HUES64 (cell line): ENCODE data around the gene SHC1.

Source experiments
- H3K27ac ChIP-seq: 2 replicates; pipeline ENCODE4 v1.7.0; 2013; ENCODE audit warnings: low read depth, low read length, inconsistent platforms
- H3K27me3 ChIP-seq: 2 replicates; pipeline ENCODE4 v1.6.1; 2013; ENCODE audit warnings: mild to moderate bottlenecking, low read length; ENCODE audit not compliant: insufficient read depth
- H3K36me3 ChIP-seq: 2 replicates; pipeline ENCODE4 v1.6.1; 2013; ENCODE audit warnings: mild to moderate bottlenecking, low read length; ENCODE audit not compliant: insufficient read depth
- H3K4me1 ChIP-seq: 2 replicates; pipeline ENCODE4 v1.6.1; 2013; ENCODE audit warnings: mild to moderate bottlenecking, low read length, moderate library complexity; ENCODE audit not compliant: insufficient read depth
- H3K4me3 ChIP-seq: 2 replicates; pipeline ENCODE4 v1.5.1; 2013; ENCODE audit warnings: mild to moderate bottlenecking, low read length, moderate library complexity
- H3K9ac ChIP-seq: 2 replicates; pipeline ENCODE4 v1.6.1; 2013; ENCODE audit warnings: mild to moderate bottlenecking, low read depth, low read length
- H3K9me3 ChIP-seq: 2 replicates; pipeline ENCODE4 v1.6.1; 2013; ENCODE audit warnings: low read depth, low read length; ENCODE audit not compliant: insufficient read depth
- whole genome bisulfite sequencing: fragments of 150-250, 120-280 bp; methylation state at CpG from one replicate; pipeline ENCODE4 v1.1.7; 2013; ENCODE audit warnings: missing lambda C conversion rate; 5-methylcytosine and 5-hydroxymethylcytosine counted together

Gene SHC1

GRCh38 chr1:154958036-154958435 is 12.5 kb downstream of the SHC1 start:
- Histone ChIP-seq H3K4me3 (no peak overlapping the region), H3K4me1 (peaks cover 32% of the 10 kb centered on the region), H3K9me3 (no peaks in the 10 kb centered on the region), H3K27me3 (no peaks in the 10 kb centered on the region), H3K36me3 (peaks cover 24% of the 10 kb centered on the region), H3K9ac (no peak overlapping the region), H3K27ac (no peak overlapping the region)
- WGBS = 94% methylated on average over 2 of the region's 2 CpGs

DNA sequence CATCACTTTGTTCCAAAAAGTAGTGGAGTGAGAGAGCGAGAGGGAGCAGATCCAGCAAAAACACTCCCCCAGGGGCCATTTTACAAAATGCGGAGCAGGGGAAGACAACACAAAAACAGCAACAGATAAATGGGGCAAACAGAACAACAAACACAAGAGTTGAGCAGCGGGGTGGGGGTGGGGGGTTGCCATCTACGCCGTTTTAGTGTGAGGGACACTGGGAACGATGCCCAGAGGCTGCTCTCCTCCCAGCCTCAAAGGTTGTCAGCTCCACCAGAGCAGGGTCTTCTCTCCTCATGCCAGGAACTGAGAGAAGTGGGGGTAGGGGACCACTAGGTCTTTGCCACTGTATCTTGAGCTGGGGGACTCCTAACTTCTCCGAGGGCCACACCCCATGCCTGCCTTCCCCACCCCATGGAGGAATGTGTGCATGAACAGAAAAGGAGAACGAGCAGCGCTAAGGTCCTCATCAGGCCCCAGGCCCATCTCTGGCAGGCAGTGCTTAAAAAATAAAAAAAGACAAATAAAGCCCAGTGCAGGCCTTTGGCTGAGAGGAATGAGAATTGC is 13.4 kb downstream of the SHC1 start:
- Histone ChIP-seq H3K36me3 (peaks cover 18% of the 10 kb centered on the region), H3K4me1 (peaks cover 32% of the 10 kb centered on the region), H3K27ac (peak overlapping the region; percentile 53; the same call in 1 of the 2 replicates), H3K9ac (no peak overlapping the region), H3K4me3 (peak overlapping the region; percentile 54), H3K9me3 (no peaks in the 10 kb centered on the region), H3K27me3 (no peaks in the 10 kb centered on the region)
- WGBS = 53% methylated on average over 7 of the region's 9 CpGs

GRCh38 chr1:154956544-154956941 is 14.0 kb downstream of the SHC1 start:
- Histone ChIP-seq H3K9ac (peak overlapping the region; percentile 51), H3K36me3 (peaks cover 18% of the 10 kb centered on the region), H3K9me3 (no peaks in the 10 kb centered on the region), H3K4me3 (peak overlapping the region; percentile 54), H3K27ac (peak overlapping the region; percentile 53; the same call in 1 of the 2 replicates), H3K4me1 (peaks cover 32% of the 10 kb centered on the region), H3K27me3 (no peaks in the 10 kb centered on the region)
- WGBS = 5% methylated on average over 6 of the region's 6 CpGs

GRCh38 chr1:154955718-154956543 is 14.6 kb downstream of the SHC1 start, which contains the start of gene PBXIP1:
TSS of gene PBXIP1 (minus strand) at chr1:154956099. CDS start at chr1:154953721, 2,378 bp downstream.
- H3K36me3 ChIP-seq = peaks cover 21% of the 10 kb centered on the region
- 0% methylated on average over 18 of the region's 18 CpGs for WGBS
- no peaks in the 10 kb centered on the region for H3K9me3 ChIP-seq
- no peaks in the 10 kb centered on the region for H3K27me3 ChIP-seq
- peak within 1 kb of the TSS; percentile 92 for H3K27ac ChIP-seq
- H3K4me3 ChIP-seq = peak within 1 kb of the TSS; percentile 54
- H3K4me1 ChIP-seq = peaks cover 32% of the 10 kb centered on the region
- H3K9ac ChIP-seq = peak within 1 kb of the TSS; percentile 79

- peak overlapping the region; percentile 79 for H3K9ac ChIP-seq
- H3K4me3 ChIP-seq = peak overlapping the region; percentile 54
- H3K27ac ChIP-seq = peak overlapping the region; percentile 92
- 39% methylated on average over 4 of the region's 4 CpGs for WGBS
- H3K9me3 ChIP-seq = no peaks in the 10 kb centered on the region
- H3K4me1 ChIP-seq = peaks cover 25% of the 10 kb centered on the region
- H3K27me3 ChIP-seq = no peaks in the 10 kb centered on the region
- H3K36me3 ChIP-seq = peaks cover 24% of the 10 kb centered on the region
Observed at GRCh38 chr1:154955039-154955717, 15.4 kb downstream of the SHC1 start.

DNA sequence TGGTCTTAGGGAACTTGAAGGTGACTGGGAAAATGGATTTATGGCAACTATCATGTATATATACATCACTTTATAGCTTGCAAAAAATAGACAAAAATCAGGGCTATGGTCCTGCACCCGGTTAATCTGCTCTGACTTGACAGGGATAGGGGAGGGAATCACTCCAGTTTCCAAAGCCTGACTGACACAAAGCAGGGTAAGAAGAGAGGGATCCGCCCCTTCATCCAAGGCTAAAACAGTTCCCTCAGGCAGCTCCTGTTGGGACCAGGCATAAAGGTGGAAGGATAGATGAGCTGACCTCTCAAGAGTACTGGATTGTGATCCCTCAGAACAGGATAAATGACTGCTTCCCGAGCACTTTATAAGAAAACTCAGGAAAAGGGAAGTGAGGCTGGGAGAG is 16.0 kb downstream of the SHC1 start:
- peaks cover 25% of the 10 kb centered on the region for H3K4me1 ChIP-seq
- H3K9ac ChIP-seq = peak overlapping the region; percentile 79; the same call in 1 of the 2 replicates
- no peaks in the 10 kb centered on the region for H3K9me3 ChIP-seq
- H3K27ac ChIP-seq = peak overlapping the region; percentile 92; the same call in 1 of the 2 replicates
- peaks cover 21% of the 10 kb centered on the region for H3K36me3 ChIP-seq
- H3K27me3 ChIP-seq = no peaks in the 10 kb centered on the region
- peak overlapping the region; percentile 54 for H3K4me3 ChIP-seq
- WGBS = 70% methylated on average over 3 of the region's 3 CpGs

DNA sequence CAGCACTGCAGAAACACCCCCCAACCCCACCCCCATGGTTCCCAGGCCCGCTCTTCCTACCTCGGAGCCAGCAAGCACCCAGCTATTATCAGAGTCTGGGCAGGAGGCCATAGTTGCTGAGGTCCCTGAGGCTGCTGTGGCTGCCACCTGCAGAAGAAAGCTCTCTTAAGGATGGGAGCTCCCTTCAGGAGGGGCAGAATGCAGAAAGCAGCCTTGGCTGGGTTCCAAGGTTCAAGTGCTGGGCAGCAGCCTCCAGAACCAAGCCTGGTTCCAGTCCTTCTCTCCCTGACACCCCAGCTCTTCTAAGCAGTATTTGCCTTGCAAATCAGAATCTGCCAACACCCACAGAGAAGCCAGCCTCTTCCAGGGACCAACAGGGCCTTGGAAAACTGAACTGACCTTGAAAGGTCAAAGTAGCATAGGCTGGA is 16.9 kb downstream of the SHC1 start:
- peaks cover 25% of the 10 kb centered on the region for H3K4me1 ChIP-seq
- H3K9ac ChIP-seq = no peak overlapping the region
- 86% methylated on average over 2 of the region's 2 CpGs for WGBS
- H3K9me3 ChIP-seq = no peaks in the 10 kb centered on the region
- H3K36me3 ChIP-seq = peaks cover 13% of the 10 kb centered on the region
- H3K4me3 ChIP-seq = no peak overlapping the region
- H3K27ac ChIP-seq = no peak overlapping the region
- H3K27me3 ChIP-seq = no peaks in the 10 kb centered on the region

DNA sequence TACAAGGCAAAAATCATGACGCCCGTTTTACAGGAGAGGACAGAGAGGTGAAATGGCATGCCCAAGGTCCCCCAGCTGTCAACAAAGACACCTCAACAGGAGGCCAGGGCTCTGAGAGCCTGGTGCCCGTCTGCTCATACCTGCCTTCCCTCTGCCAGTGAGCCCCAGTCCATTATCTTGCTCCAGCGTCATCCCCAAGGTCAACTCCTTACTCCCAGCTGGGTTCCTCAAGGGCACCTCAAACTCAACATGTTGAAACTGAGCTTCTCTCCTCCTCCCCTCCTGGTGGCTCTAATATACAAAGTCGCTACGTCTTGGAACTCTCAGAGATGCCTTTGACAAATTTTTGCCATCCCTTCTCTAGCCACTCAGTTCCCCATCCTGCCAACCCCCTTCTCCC is 17.9 kb downstream of the SHC1 start:
- no peak overlapping the region for H3K27ac ChIP-seq
- WGBS = 89% methylated on average over 6 of the region's 6 CpGs

DNA sequence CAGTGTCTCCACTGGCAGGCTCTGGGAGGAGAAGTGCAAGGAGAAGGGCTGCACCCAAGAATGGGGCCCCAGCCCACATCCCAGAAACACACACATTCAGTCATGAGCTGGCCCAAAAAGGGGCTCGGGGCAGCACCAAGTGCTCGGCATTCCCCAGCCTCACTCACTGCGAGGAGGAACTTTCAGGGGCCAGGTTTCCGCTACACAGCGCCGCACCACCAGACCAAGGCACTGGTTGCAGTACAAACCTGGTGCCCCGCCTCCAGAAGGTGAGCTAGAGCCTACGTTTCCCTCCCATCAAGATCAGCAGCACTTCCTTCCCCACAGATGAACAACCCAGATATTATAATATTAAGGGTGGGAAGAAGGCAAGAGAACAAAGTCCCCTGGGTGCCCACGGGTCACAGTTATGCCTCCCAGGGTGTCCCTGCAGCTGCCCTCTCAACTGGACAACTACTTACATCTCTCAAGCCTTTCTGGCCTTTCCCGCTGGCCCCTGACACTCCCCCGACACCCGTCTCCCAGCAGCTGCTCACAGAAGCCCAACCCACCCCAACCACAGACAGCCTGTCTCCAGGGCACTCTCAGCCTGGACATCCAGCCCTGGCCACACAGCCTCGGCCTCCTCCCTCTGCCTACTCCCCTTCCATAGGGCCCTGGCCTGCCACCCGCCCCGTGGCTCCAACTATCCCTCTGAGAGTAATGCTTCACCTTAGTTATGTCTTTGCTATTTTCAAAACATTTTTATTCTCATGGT is 18.5 kb downstream of the SHC1 start:
- Histone ChIP-seq H3K36me3 (peaks cover 6% of the 10 kb centered on the region), H3K9ac (no peak overlapping the region; the same call in 1 of the 2 replicates), H3K4me1 (peaks cover 18% of the 10 kb centered on the region), H3K9me3 (no peaks in the 10 kb centered on the region), H3K27ac (no peak overlapping the region), H3K27me3 (no peaks in the 10 kb centered on the region), H3K4me3 (no peak overlapping the region)
- WGBS = 81% methylated on average over 15 of the region's 15 CpGs

More for the DNA sequence above, 17.9 kb downstream of the SHC1 start:
- no peak overlapping the region for H3K9ac ChIP-seq
- peaks cover 6% of the 10 kb centered on the region for H3K36me3 ChIP-seq
- no peak overlapping the region for H3K4me3 ChIP-seq
- no peaks in the 10 kb centered on the region for H3K27me3 ChIP-seq
- no peaks in the 10 kb centered on the region for H3K9me3 ChIP-seq
- peaks cover 23% of the 10 kb centered on the region for H3K4me1 ChIP-seq

DNA sequence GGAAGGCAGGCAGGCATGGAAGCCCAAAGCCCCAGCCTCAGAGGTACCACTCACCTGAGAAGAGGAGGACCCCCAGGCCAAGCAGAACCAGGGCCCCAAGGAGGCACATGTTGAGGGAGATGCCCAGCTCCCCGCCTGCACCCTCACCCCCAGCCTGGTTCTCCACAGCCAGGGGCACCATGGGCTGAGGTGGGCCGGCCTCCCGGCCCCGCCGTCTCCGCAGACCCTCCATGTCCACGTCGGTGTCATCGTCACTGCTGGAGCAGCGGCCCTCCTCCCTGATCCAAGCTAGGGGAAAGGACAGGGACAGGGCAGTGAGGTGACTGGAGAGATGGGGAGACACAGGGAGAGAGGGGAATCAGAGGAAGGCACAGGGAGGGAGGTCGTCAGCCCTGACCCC is 22.5 kb downstream of the SHC1 start:
- Histone ChIP-seq H3K9ac (no peak overlapping the region), H3K4me1 (no peaks in the 10 kb centered on the region), H3K36me3 (peaks cover 9% of the 10 kb centered on the region), H3K9me3 (no peaks in the 10 kb centered on the region), H3K4me3 (no peak overlapping the region), H3K27ac (no peak overlapping the region), H3K27me3 (no peaks in the 10 kb centered on the region)
- 90% methylated on average over 11 of the region's 11 CpGs for WGBS
